HG02852 (cell line): ENCODE data around the gene TMEM184B.

Source experiments
- ATAC-seq: cut with Tn5 transposase; IDR thresholded peaks from one replicate; pipeline ENCODE4 v1.9.1; 2021; ENCODE audit warnings: mild to moderate bottlenecking, moderate library complexity; ENCODE audit not compliant: unreplicated experiment

The TMEM184B gene

GRCh38 chr22:38272373-38273134 lies at the start of gene TMEM184B:
TMEM184B (minus strand) TSS chr22:38273010; CDS start chr22:38247961, 25,049 bp downstream.
- ATAC-seq, result peak; percentile 83

GRCh38 chr22:38320605-38321402 lies 48.0 kb upstream of the TMEM184B start:
- no peak for ATAC-seq

DNA sequence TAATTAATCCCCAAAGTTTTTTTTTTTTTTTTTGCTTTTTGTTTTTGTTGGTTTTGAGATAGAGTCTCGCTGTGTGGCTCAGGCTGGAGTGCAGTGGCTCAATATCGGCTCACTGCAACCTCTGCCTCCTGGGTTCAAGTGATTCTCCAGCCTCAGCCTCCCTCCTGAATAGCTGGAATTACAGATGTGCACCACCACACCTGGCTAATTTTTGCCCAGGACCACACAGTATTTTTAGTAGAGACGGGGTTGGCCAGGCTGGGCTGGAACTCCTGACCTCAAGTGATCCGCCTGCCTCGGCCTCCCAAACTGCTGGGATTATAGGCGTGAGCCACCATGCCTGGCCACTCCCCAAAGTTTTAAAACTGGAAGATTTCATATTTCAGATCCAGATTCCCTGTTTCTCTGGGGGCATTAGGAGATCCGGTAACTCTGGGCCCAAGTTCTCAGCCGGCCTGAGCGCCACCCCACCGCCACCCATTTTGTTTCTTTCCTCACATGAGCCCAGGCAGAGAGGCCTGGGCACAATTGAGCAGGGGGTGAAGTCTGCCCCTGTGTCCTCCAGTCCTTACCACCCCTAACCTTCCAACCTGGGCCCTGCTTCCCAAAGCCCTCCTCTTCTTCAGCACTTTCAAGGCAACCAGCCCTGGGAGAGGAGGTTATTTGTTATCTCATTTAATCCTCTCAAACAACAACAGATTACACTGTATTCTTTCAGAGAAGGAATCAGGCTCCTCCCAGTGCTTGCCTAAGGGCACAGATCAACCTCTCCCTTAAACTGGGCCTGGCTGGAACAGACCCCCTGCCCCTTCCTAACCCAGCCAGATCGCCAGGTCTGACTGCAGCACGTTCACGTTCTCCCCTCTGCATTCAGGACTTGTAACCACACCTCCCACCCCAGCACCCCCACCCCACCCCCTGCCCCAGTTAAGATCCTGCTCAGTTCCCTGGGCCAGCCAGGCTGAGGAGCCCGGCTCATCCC lies 46.3 kb upstream of the TMEM184B start:
- no peak for ATAC-seq

DNA sequence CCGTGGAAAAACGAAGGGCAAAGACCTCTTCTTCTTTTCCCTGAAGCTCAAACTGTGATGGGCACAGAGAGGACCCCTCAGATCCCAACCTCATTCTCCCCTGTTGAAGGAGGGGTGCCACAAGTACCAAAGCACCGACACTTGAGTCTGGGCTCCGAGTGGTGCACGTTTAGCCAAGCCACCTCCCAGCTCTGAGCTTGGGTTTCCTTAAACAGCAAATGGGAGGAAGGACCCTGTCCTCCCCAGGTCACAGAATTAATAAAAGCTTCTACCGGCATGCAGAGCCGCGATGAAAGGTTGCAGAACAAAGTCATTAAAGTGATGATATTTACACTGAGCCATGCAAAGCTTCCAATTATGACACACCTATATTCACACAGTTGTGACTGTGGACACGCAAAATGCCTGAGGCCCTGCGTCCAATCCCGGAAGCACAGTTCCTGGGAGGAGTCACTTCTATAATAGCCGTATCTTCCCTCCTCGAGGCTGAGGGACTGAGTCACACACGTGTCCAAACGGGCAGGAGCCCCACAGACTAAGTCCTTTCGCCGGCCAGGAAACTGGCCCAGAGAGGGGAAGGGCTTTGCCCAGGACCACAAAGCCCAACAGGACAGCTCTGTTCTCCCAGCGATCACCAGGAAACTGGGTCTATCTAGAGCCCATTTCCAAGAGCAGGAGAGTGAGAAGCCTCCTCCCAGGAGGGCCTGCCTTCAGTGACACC lies 45.3 kb upstream of the TMEM184B start:
- no peak for ATAC-seq

GRCh38 chr22:38317122-38317994 lies 44.5 kb upstream of the TMEM184B start, which contains the start of gene CSNK1E:
CSNK1E (minus strand) TSS chr22:38317433; CDS start chr22:38314157, 3,276 bp downstream.
- ATAC-seq, result no peak

DNA sequence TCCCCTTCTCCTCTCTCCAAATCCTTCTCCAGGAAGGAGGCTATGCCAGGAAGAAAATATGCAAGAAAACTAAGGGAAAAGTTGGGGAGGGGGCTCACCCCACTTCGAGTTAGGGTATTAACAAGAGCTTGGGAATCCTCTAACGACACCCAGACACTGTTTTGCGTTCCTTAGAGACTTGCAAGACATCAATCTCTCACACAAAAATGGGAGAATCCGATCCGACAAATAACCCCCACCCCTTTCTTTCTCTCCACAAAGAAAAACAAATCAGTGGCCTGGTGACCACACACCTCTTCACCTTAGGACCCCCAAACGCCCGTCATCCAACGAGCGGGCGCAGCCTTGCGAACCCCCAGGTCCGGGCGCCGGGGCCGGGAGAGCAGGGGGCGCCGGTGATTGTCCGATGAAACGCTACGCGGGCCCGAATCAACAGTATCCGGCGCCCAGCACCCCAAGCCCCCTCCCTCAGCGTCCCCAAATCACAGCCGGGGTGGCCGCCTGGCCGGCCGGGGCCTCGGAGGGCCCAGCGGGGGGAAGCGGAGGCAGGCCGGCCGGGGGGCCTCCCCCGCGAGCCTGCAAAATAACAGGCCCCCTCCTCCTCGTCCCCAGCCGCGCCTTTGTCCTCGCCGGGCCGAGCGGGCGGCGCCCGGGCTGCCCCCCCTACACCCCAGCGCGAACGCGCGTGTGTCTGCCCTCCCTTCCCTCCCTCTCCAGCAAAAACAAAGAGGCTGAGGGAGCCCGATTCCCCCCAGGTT lies 43.7 kb upstream of the TMEM184B start:
- ATAC-seq, result no peak

DNA sequence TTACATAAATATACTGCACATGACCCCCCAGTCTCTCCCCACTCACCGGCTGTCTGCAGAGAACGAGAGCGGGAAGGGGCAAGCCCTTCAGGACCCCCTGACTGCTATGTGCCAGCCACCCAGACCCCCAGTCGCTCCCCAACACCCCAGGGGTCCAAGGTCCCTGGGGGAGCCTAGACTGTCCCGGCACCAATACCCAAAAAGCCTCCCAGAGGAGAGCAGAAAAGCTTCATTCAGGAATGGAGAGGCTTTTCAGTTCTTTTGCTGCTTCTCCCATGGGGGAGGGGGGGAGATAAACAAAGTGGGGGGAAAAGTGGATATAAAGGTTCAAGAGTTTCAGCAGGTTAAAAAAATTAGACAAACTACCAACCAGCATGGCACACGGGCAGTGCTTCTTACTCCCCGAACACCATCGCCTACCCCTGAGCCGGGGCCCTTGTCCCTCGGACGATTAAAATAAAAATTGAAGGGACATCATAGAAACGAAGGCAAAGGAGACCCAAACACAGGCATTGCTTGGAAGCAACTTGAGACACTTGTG lies 43.1 kb upstream of the TMEM184B start:
- no peak for ATAC-seq

- ATAC-seq, result no peak
Observed at GRCh38 chr22:38314933-38315822, 42.4 kb upstream of the TMEM184B start.

DNA sequence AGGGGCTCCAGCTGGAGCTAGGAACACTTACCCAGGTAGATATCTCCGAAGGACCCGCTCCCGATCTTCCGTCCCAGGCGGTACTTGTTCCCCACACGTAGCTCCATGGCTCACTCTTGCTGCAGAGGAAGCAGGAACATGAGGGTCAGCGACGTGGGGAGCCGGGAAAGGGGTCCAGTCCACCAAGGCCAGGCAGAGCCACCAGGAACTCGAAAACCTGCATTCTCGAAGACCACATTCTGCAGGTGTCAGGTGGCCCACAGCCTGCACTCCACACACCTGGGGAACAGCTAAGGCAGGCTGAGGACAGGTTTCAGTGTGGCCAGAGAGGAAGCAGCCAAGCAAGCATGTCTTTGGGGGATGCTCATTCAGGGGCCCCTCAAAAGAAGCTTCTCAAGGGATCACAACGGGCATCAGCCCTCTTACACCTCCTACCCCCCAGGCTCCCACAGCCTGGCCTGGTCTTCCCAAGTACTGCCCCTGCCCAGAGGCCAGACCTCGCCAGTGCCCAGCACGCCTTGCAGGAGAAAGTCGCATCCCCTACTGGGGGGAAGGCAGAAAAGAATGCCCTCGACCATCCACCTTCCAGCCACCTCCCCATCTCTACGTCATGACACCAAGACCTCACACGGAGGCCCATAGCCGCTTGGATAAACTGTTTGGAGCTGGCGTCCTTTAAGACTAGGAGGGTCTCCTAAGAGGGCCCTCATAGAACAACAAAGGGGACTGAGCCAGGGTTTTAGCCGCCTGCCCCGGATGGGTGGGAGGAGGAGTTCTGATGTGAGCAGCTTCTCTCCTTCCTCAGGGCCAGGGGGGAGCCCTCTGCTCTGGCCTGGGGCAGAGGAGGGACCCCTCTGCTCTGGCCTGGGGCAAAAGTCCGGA lies 41.5 kb upstream of the TMEM184B start:
- ATAC-seq, result no peak

DNA sequence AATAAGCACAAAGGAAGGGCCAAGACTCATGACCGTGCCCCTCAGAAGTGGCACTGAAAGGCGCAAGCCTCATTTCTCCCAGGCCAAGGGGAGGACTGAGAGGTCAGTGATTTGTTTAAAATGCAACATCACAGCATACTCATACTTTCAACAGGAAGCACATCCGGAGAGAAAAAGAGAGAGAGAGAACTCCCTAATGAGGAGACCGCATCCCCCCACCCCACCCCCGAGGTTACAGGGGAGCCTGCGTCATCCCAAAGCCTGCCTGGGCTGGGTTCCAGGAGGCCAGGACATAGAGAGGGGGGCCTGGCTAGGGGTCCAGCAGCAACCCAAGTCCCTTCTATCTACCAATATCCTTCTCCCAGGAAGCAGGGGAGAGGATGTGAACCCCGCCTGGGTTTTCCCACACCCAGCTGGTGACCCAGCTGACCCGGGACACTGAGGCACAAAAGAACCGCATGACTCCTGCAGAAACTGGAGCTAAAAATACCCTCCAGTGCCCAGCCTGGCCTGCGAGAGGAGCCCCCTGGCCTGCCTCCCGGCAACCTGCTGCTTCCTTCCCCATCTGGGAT lies 40.7 kb upstream of the TMEM184B start:
- no peak for ATAC-seq

GRCh38 chr22:38312261-38312800 lies 39.5 kb upstream of the TMEM184B start:
- ATAC-seq, result no peak

DNA sequence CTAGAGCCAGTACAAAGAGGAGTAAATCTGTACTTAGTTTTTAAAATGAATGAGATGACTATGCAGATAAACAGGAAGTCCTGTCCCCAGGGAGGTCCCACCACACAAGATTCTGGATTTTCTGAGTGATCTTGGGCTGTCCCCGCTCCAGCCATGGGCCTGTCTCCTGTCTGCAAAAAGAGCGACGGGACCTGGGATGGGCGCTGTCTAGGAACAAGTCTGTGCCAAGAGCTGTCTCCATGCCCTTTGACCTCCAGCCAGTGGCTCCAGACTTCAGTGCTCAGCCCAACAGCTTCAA lies 38.5 kb upstream of the TMEM184B start:
- ATAC-seq, result no peak

- ATAC-seq, result no peak
Observed at GRCh38 chr22:38310518-38311322, 37.9 kb upstream of the TMEM184B start.

GRCh38 chr22:38309614-38310517 lies 37.1 kb upstream of the TMEM184B start:
- ATAC-seq, result no peak
